ENCODE data around the gene NLRP14.

DNA sequence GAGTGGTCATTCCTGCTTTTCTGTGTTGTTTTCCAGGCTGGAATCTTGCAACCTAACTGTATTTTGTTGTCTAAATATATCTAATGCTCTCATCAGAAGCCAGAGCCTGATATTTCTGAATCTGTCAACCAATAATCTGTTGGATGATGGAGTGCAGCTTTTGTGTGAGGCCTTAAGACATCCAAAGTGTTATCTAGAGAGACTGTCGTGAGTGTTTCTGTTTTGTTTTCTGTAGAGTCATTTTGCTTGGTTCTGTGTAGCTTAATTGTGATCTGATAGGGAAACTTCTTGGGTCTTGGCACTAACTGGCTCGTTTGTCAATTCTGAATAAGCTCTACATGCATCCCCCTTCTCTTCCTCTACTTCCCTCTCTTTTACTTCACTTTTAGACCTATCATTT, 37.4 kb downstream of the NLRP14 start:
- TF ChIP-seq CTCF (IDR thresholded peaks at IDR 0.05) (no peak), EP300 (IDR thresholded peaks at IDR 0.05) (no peak), POLR2A (IDR thresholded peaks at IDR 0.05) (no peak), POLR2AphosphoS5 (IDR thresholded peaks at IDR 0.05) (no peak)

All from suprapubic skin (tissue), 4 donors.